HG02798 (cell line): ENCODE results near the gene KBTBD3.
"Not testable (repeated sequence)": the region's sequence is repeated elsewhere in the genome, so short reads cannot be mapped to it uniquely, and the experiment has no call there.

ENCODE experiments used
- ATAC-seq: cut with Tn5 transposase; IDR thresholded peaks from one replicate; pipeline ENCODE4 v1.9.1; 2021; ENCODE audit warnings: mild to moderate bottlenecking; ENCODE audit not compliant: unreplicated experiment, poor library complexity

Gene KBTBD3

GRCh38 chr11:106061954-106062949 is 14.9 kb downstream of the KBTBD3 start:
- peak; percentile 73 for ATAC-seq

- peak; percentile 27 for ATAC-seq
Observed at GRCh38 chr11:106061249-106061784, 15.8 kb downstream of the KBTBD3 start.

GRCh38 chr11:106059617-106060016 is 17.5 kb downstream of the KBTBD3 start:
- no peak for ATAC-seq

- ATAC-seq = not testable (repeated sequence)
Observed at GRCh38 chr11:106058377-106058776, 18.8 kb downstream of the KBTBD3 start.

GRCh38 chr11:106051103-106051502 is 26.0 kb downstream of the KBTBD3 start:
- ATAC-seq = no peak

- ATAC-seq = no peak
Observed at GRCh38 chr11:106049727-106050476, 27.2 kb downstream of the KBTBD3 start.

GRCh38 chr11:106047631-106048030 is 29.5 kb downstream of the KBTBD3 start:
- no peak for ATAC-seq

GRCh38 chr11:106043540-106043939 is 33.6 kb downstream of the KBTBD3 start:
- ATAC-seq = no peak

- no peak for ATAC-seq
Observed at GRCh38 chr11:106032861-106033260, 44.3 kb downstream of the KBTBD3 start.

- no peak for ATAC-seq
Observed at GRCh38 chr11:106031936-106032335, 45.2 kb downstream of the KBTBD3 start.

- ATAC-seq = no peak
Observed at GRCh38 chr11:106031202-106031810, 45.8 kb downstream of the KBTBD3 start.

- no peak for ATAC-seq
Observed at GRCh38 chr11:106030609-106031008, 46.5 kb downstream of the KBTBD3 start.

- ATAC-seq = no peak
Observed at GRCh38 chr11:106022795-106023275, 54.3 kb downstream of the KBTBD3 start.

GRCh38 chr11:106021967-106022794 is 55.0 kb downstream of the KBTBD3 start, which contains the start of gene MSANTD4:
Gene MSANTD4, minus strand, starts transcription at chr11:106022240. Its CDS starts 11,323 bp downstream, at chr11:106010917.
- ATAC-seq = peak; percentile 97

- peak; percentile 3 for ATAC-seq
Observed at GRCh38 chr11:106021181-106021966, 55.8 kb downstream of the KBTBD3 start.

GRCh38 chr11:106017093-106017492 is 60.1 kb downstream of the KBTBD3 start:
- no peak for ATAC-seq

- ATAC-seq = no peak
Observed at GRCh38 chr11:106015066-106015465, 62.1 kb downstream of the KBTBD3 start.

GRCh38 chr11:106014620-106015019 is 62.5 kb downstream of the KBTBD3 start:
- no peak for ATAC-seq

GRCh38 chr11:106014035-106014434 is 63.1 kb downstream of the KBTBD3 start:
- ATAC-seq = no peak
